Hepatocyte (in vitro differentiated cells): ENCODE results near the gene CLIP1. TPM values are rescaled to one million over a fixed set of nuclear protein-coding genes. Genes with fewer than 3 reads are reported as not detected.

Source experiments
- DNase-seq: peaks from one replicate; pipeline ENCODE4 v3.0.0-alpha.2; 2016; ENCODE audit warnings: low spot score
- H2AFZ ChIP-seq: fragments of 200-600 bp; sonication (generic); 2 replicates; pipeline ENCODE4 v1.6.0; 2016; ENCODE audit warnings: antibody characterized with exemption, mild to moderate bottlenecking
- H3K27ac ChIP-seq: fragments of 200-600 bp; sonication (generic); 2 replicates; pipeline ENCODE4 v1.5.1; 2016; ENCODE audit warnings: mild to moderate bottlenecking
- H3K27me3 ChIP-seq: fragments of 200-600 bp; sonication (generic); 2 replicates; pipeline ENCODE4 v1.6.1; 2016
- H3K36me3 ChIP-seq: fragments of 200-600 bp; sonication (generic); replicated peaks from 2 replicates; pipeline ENCODE4 v1.5.1; 2016; ENCODE audit warnings: low read depth; ENCODE audit not compliant: insufficient read depth
- H3K4me1 ChIP-seq: fragments of 200-600 bp; sonication (generic); 2 replicates; pipeline ENCODE4 v1.5.1; 2016; ENCODE audit warnings: mild to moderate bottlenecking, moderate library complexity; ENCODE audit not compliant: insufficient read depth
- H3K4me2 ChIP-seq: fragments of 200-600 bp; sonication (generic); 2 replicates; pipeline ENCODE4 v1.6.0; 2016
- H3K4me3 ChIP-seq: fragments of 200-600 bp; sonication (generic); 2 replicates; pipeline ENCODE4 v1.5.1; 2016; ENCODE audit warnings: mild to moderate bottlenecking
- H3K79me2 ChIP-seq: fragments of 200-600 bp; sonication (generic); 2 replicates; pipeline ENCODE4 v1.6.0; 2017; ENCODE audit warnings: mild to moderate bottlenecking
- H3K9me2 ChIP-seq: fragments of 200-600 bp; sonication (generic); replicated peaks from 2 replicates; pipeline ENCODE4 v1.6.0; 2017; ENCODE audit warnings: mild to moderate bottlenecking; ENCODE audit not compliant: insufficient read depth
- H3K9me3 ChIP-seq: fragments of 200-600 bp; sonication (generic); 2 replicates; pipeline ENCODE4 v1.5.1; 2016; ENCODE audit warnings: low read depth, mild to moderate bottlenecking
- H4K20me1 ChIP-seq: fragments of 200-600 bp; sonication (generic); 2 replicates; pipeline ENCODE4 v1.6.0; 2016; ENCODE audit warnings: mild to moderate bottlenecking; ENCODE audit not compliant: insufficient read depth, poor library complexity, severe bottlenecking
- CTCF ChIP-seq: fragments of 200-600 bp; sonication (generic); IDR thresholded peaks from 2 replicates; pipeline ENCODE4 v1.5.1; 2016; ENCODE audit warnings: antibody characterized with exemption, mild to moderate bottlenecking; ENCODE audit not compliant: poor library complexity
- EZH2 ChIP-seq: fragments of 200-600 bp; sonication (generic); IDR thresholded peaks from 2 replicates; pipeline ENCODE4 v1.6.1; 2016; ENCODE audit warnings: antibody characterized with exemption, mild to moderate bottlenecking, borderline replicate concordance
- EZH2phosphoT487 ChIP-seq: fragments of 200-600 bp; sonication (generic); IDR thresholded peaks from one replicate; pipeline ENCODE4 v1.6.1; 2018; ENCODE audit warnings: antibody characterized with exemption, mild to moderate bottlenecking, low read depth, moderate library complexity; ENCODE audit not compliant: unreplicated experiment, severe bottlenecking
- WGBS: methylation state at CpG from one replicate; pipeline ENCODE4 v1.1.6; 2016; ENCODE audit warnings: low lambda C conversion rate; ENCODE audit errors: missing lambda C conversion rate; 5-methylcytosine and 5-hydroxymethylcytosine counted together
- polyA plus RNA-seq: library from polyadenylated mRNA; unstranded; fragments of >200 nt; fragmentation: Nextera tagmentation; extraction: Ambion mirVana; gene quantifications from 2 replicates; pipeline ENCODE4 v1.2.1, GENCODE V29; 2016
- total RNA-seq: library from RNA; depleted of rRNA; stranded (reverse); fragments of >200 nt; gene quantifications from 2 replicates; pipeline ENCODE4 v1.2.3, GENCODE V29; 2014

The CLIP1 gene
- total and polyA plus RNA-seq, 2 experiments from 2014 or later, result 38.0 to 45.2 TPM

GRCh38 chr12:122407208-122407607 lies 15.3 kb downstream of the CLIP1 start:
- Histone ChIP-seq H3K4me1 (peaks cover 22% of the 10 kb centered on the region), H3K27ac (peak overlapping the region; percentile 87), H3K36me3 (no peaks in the 10 kb centered on the region), H3K9me2 (no peaks in the 10 kb centered on the region), H3K27me3 (no peaks in the 10 kb centered on the region), H2AFZ (no peak overlapping the region), H3K79me2 (peaks cover 82% of the 10 kb centered on the region), H3K4me3 (no peak overlapping the region), H3K4me2 (peak overlapping the region; percentile 21), H4K20me1 (peaks cover 4% of the 10 kb centered on the region), H3K9me3 (no peaks in the 10 kb centered on the region)
- no peak for TF ChIP-seq CTCF
- no peak for TF ChIP-seq EZH2phosphoT487
- no peak for TF ChIP-seq EZH2
- no peak for DNase-seq
- 89% methylated on average over 3 of the region's 3 CpGs for WGBS

GRCh38 chr12:122406701-122407164 lies 15.7 kb downstream of the CLIP1 start:
- Histone ChIP-seq H3K9me3 (no peaks in the 10 kb centered on the region), H3K4me1 (peaks cover 22% of the 10 kb centered on the region), H2AFZ (no peak overlapping the region), H3K4me3 (no peak overlapping the region), H4K20me1 (peaks cover 4% of the 10 kb centered on the region), H3K27me3 (no peaks in the 10 kb centered on the region), H3K79me2 (peaks cover 82% of the 10 kb centered on the region), H3K4me2 (peak overlapping the region; percentile 61), H3K36me3 (no peaks in the 10 kb centered on the region), H3K27ac (peak overlapping the region; percentile 87), H3K9me2 (no peaks in the 10 kb centered on the region)
- DNase-seq, result peak; percentile 52
- WGBS, result 58% methylated on average over 3 of the region's 3 CpGs
- TF ChIP-seq EZH2 (no peak), EZH2phosphoT487 (no peak), CTCF (no peak)

- H3K4me3 ChIP-seq, result no peak overlapping the region
- TF ChIP-seq EZH2phosphoT487 (no peak), CTCF (no peak), EZH2 (no peak)
- H3K27ac ChIP-seq, result no peak overlapping the region
- peaks cover 2% of the 10 kb centered on the region for H4K20me1 ChIP-seq
- H3K79me2 ChIP-seq, result peaks cover 63% of the 10 kb centered on the region
- 98% methylated on average over 12 of the region's 12 CpGs for WGBS
- H3K9me2 ChIP-seq, result no peaks in the 10 kb centered on the region
- H3K9me3 ChIP-seq, result no peaks in the 10 kb centered on the region
- H3K4me2 ChIP-seq, result no peak overlapping the region
- no peak overlapping the region for H2AFZ ChIP-seq
- H3K4me1 ChIP-seq, result peaks cover 31% of the 10 kb centered on the region
- no peaks in the 10 kb centered on the region for H3K36me3 ChIP-seq
- DNase-seq, result no peak
- no peaks in the 10 kb centered on the region for H3K27me3 ChIP-seq
These were observed 18.6 kb downstream of the CLIP1 start for GRCh38 chr12:122403831-122404230.
